AG04450 (cell line): ENCODE data around the gene ZSWIM1. TPM values are rescaled to one million over a fixed set of nuclear protein-coding genes. Genes with fewer than 3 reads are reported as not detected.

Experiments
- CTCF ChIA-PET: fragments of 300-600, 350-600 bp; formaldehyde crosslinking; extraction: SDS; loops from one replicate; lab custom pipeline; 2022; ENCODE audit warnings: antibody characterized with exemption, inconsistent platforms; lab: Charles Lee
- POLR2A ChIA-PET: fragments of 350-600 bp; formaldehyde crosslinking; extraction: SDS; loops from one replicate; lab custom pipeline; 2021; ENCODE audit warnings: antibody characterized with exemption, inconsistent platforms; lab: Yijun Ruan, JAX
- DNase-seq: peaks from one replicate; pipeline ENCODE4 v3.0.0-alpha.2; 2011; ENCODE audit warnings: low read depth, low spot score
- H3K27ac ChIP-seq: one replicate; pipeline ENCODE4 v1.5.1; 2012; ENCODE audit warnings: low read depth, low read length, control low read depth
- H3K27me3 ChIP-seq: one replicate; pipeline ENCODE4 v1.6.0; 2012; ENCODE audit warnings: low read length; ENCODE audit not compliant: control insufficient read depth, insufficient read depth
- H3K4me3 ChIP-seq: 2 replicates; pipeline ENCODE4 v1.5.1; 2011; ENCODE audit warnings: mild to moderate bottlenecking, low read depth, low read length, control low read depth
- H3K9me3 ChIP-seq: 2 replicates; pipeline ENCODE4 v1.5.1; 2012; ENCODE audit warnings: low read length; ENCODE audit not compliant: control insufficient read depth, insufficient read depth
- CTCF ChIP-seq: IDR thresholded peaks from 2 replicates; pipeline ENCODE4 v1.5.1; 2011; ENCODE audit warnings: low read depth, low read length, control low read depth, inconsistent platforms
- polyA plus RNA-seq: library from polyadenylated mRNA; depleted of rRNA; stranded (reverse); fragments of >200 nt; gene quantifications from 2 replicates; pipeline ENCODE4 v1.2.3, GENCODE V29; 2011

ZSWIM1 gene
- polyA plus RNA-seq, 1 experiment, result 5.3 TPM

GRCh38 chr20:45894797-45895196 is 13.8 kb downstream of the ZSWIM1 start:
- no peak for DNase-seq
- Histone ChIP-seq H3K27me3 (no peaks in the 10 kb centered on the region), H3K9me3 (no peaks in the 10 kb centered on the region; the same call in 1 of the 2 replicates), H3K4me3 (no peak overlapping the region), H3K27ac (no peak overlapping the region)
- ChIA-PET CTCF (no interaction called here), POLR2A (no interaction called here)
- TF ChIP-seq CTCF, result no peak

- DNase-seq, result no peak
- Histone ChIP-seq H3K27me3 (no peaks in the 10 kb centered on the region), H3K9me3 (no peaks in the 10 kb centered on the region; the same call in 1 of the 2 replicates), H3K27ac (no peak overlapping the region), H3K4me3 (no peak overlapping the region)
- ChIA-PET CTCF (interaction anchor here (1.4 kb wide), 1 partner anchor 73 kb away, joined by 5 read pairs; no protein-coding TSS in a partner anchor), POLR2A (no interaction called here)
- no peak for TF ChIP-seq CTCF
Measured at GRCh38 chr20:45896641-45897161, 15.7 kb downstream of the ZSWIM1 start.

GRCh38 chr20:45897289-45897688 is 16.3 kb downstream of the ZSWIM1 start:
- CTCF ChIA-PET, result interaction anchor here (1.4 kb wide), 1 partner anchor 72 kb away, joined by 5 read pairs; no protein-coding TSS in a partner anchor
- Histone ChIP-seq H3K27me3 (no peaks in the 10 kb centered on the region), H3K4me3 (no peak overlapping the region), H3K9me3 (no peaks in the 10 kb centered on the region; the same call in 1 of the 2 replicates), H3K27ac (no peak overlapping the region)
- POLR2A ChIA-PET, result no interaction called here
- no peak for TF ChIP-seq CTCF
- no peak for DNase-seq

- no peak for DNase-seq
- Histone ChIP-seq H3K4me3 (no peak overlapping the region), H3K27me3 (no peaks in the 10 kb centered on the region), H3K9me3 (no peaks in the 10 kb centered on the region; the same call in 1 of the 2 replicates), H3K27ac (no peak overlapping the region)
- POLR2A ChIA-PET, result interaction anchor here (1.4 kb wide), 1 partner anchor 37 kb away, joined by 3 read pairs; no protein-coding TSS in a partner anchor
- CTCF ChIA-PET, result interaction anchor here (1.4 kb wide), 2 partner anchors 8 to 72 kb away, joined by 5 to 7 read pairs; no protein-coding TSS in a partner anchor
- no peak for TF ChIP-seq CTCF
Measured at GRCh38 chr20:45897692-45898091, 16.7 kb downstream of the ZSWIM1 start.

- ChIA-PET CTCF (interaction anchor here (1.4 kb wide), 1 partner anchor 8 kb away, joined by 7 read pairs; no protein-coding TSS in a partner anchor), POLR2A (interaction anchor here (1.4 kb wide), 1 partner anchor 37 kb away, joined by 3 read pairs; no protein-coding TSS in a partner anchor)
- DNase-seq, result no peak
- no peak overlapping the region for H3K4me3 ChIP-seq
- no peaks in the 10 kb centered on the region; the same call in 1 of the 2 replicates for H3K9me3 ChIP-seq
- no peak for TF ChIP-seq CTCF
- H3K27ac ChIP-seq, result no peak overlapping the region
- no peaks in the 10 kb centered on the region for H3K27me3 ChIP-seq
Measured at GRCh38 chr20:45898285-45898684, 17.3 kb downstream of the ZSWIM1 start.
